ENCODE data around the gene LRRIQ1.

- TF ChIP-seq CTCF (IDR thresholded peaks at IDR 0.05; ENCODE audit: low read depth, low read length, poor library complexity, severe bottlenecking) (no peak), EZH2phosphoT487 (IDR thresholded peaks at IDR 0.05; ENCODE audit: borderline replicate concordance, low read length) (no peak)
Measured at GRCh38 chr12:85016413-85016812, 19.7 kb upstream of the LRRIQ1 start.
